ELR (cell line): ENCODE data around the gene PRCC.

Source experiments
- DNase-seq: peaks from one replicate; pipeline ENCODE4 v3.0.0-alpha.2; 2015; ENCODE audit warnings: low read depth

The PRCC gene

DNA sequence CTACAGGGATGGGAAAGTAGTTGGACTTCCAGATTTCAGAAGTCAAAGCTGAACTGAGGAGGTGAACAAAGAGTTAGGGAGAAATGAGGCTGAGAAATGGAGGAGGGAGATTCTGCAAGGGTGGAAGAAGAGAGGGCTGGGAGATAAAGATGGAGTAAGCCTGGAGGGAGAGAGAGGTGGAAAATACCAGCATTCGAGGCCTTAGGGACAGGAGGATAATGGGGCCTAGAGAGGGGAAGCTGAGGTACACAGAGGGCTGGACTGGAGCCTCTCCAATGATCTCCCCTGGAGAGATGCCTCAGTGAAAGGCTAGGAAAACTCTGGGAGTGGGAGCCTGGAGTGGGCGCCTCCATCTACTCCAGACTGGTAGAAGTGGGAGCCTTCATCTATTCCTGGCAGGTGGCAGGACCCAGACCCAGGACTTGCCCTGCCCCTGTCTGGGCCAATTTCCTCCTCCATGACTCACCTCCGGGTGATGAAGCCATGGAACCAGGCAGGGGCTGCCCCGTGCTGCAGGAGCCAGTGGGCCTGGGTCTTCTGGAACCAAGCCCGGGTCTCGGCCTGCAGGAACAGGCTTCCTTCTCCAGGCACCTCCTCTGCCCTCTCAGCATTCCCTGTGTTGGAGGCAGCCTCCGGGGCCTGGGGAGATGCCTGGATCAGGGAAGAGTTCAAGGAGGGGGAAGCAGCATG is 47.4 kb downstream of the PRCC start:
- peak; percentile 56 for DNase-seq

DNA sequence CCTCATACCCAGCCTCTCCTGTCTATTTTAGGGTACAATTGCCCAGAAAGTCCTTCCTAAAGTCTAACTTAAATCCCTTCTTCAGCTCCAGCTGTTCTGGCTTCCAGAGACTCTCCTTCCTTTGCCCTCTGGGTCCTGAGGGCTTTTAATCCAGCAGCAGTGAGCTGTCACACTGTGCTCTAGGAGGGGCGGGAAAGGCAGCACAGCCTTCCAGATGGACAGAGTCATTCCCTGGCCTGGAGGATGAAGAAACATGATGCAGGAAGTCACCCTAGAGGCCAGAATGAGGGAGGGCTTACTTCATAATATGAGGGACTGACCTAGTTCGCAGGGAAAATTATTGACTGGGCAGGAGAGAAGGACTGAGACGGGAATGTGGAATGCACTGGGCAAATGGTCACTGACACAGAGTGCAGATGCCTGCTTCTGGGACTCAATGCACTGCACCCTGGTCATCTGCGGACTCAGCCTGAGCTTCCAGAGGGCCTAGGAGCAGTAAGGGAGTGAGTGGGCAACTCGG is 48.0 kb downstream of the PRCC start:
- DNase-seq = peak; percentile 94

DNA sequence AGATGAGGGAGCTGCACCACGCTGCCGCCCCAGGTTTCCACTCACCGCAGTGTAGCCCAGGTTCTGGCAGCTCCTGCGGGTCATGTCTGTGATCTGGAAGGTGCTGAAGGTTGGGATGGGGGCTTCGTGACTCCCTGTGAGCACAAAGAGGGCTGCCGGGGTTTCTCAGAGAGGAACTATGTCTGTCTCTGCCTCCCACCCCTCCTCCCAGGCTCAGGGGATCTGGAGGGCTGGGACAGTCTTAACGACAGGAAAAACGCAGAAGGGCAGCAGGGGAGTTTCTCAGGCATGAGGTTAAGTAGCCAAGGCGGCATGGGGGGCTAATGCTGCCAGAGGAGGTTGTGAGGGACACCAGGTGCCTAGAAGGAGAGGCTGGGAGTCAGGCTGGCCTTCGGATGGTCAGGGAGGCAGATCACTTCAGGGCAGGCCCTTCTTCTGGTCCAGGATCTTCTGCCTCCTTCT is 48.7 kb downstream of the PRCC start:
- no peak for DNase-seq

DNA sequence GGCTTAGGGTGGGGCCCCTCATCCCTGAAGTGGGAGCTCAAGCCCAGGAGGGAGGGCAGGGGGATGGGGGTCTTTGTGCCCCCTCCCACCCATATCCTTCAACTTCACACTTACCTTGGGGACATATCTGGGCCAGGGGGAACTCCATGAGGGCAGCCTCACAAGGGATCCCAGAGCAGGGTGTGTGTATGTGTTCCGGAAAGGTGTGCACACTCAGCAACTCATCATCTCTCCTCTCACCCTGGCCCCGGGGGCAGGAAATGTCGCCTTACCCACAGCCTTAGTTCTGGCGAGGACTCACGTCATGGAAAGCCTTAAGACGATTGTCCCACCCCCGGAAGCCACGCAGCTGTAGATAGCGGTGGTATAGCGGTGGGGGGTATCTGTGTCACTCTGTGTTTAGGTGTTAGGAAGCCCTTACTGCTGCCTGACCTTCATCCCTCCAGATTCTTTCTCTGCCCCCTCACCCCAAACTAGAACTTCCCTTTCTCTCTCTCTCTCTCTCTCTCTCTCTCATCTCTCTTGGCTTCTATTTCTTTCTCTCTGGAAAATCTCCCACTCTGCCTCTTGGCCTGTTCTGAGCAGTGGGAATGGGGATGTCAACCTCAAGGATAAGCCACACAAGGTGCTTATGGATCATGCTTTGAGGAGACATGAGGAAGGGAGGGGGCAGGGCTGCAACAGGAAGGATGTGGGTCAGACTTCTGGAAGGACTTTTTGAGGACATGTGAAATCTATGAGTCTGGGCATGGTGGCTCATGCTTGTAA is 49.4 kb downstream of the PRCC start, which contains the start of gene SH2D2A:
Gene SH2D2A, minus strand, starts transcription at position 288 of the 768 bp plus-strand sequence. Its CDS starts 140 bp downstream, at position 148.
- peak; percentile 75 for DNase-seq

DNA sequence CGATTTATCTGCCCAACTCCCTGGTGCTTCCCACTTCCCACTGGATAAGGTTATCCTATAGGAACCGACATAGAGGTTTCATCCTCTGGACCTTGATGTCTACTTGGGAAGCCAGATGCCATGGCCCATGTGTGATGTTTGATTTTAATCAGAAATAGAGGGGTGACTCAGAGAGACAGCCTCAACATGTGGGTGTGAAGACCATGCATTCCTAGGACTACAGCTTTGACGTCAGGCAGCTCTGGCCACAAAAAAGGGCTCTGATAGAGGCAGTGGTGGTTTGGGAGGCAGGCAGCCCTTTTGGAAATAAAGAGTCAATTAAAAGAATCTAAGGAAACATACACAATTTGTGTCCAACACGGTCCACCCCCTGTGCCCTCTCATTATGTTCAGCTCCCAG is 54.5 kb downstream of the PRCC start:
- DNase-seq = peak; percentile 61

DNA sequence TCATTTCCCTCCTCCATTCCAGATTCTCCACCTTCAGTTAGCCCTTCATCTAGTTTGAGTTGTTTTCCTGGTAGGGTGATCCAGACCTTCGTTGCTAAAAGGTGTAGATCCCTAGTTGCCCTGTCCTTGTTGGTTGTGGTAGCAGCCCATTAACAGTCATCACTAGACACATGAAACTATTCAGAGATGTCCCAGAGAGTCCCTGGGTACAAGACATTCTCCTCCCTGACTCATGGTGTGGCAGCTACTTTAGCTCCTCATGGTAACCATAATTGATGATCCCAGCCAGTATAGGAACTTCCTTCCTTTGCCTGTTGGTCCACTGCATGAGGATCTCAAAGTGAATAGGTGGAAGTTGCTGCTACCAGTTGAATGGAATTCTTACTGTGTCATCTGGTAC is 55.3 kb downstream of the PRCC start:
- no peak for DNase-seq

DNA sequence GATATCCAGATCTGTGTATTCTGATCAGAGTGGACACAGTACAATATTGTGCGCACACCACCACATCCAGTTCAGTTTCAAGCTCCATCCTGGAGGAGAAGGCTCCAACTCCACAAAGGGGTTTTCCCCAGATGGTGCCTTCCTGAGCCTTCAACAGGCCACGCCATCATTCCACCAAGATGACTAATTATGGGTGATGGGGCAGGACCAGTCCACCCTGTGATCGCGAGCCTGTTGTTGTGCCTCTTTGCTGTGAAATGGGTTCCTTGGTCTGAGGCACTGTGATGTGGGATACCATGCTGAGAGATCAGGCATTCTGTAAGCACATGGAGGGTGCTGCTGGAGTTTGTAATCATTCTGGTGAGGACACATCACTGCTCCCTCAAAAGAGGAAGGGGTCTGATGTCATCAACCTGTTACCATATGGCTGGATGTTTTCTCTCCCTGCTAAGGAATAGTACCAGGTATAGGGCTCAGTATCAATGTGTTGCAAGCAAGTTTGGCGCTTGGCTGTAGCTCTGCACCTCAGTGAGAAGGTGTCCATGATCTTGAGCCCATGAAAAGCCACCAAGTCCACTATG is 56.0 kb downstream of the PRCC start:
- peak; percentile 60 for DNase-seq

DNA sequence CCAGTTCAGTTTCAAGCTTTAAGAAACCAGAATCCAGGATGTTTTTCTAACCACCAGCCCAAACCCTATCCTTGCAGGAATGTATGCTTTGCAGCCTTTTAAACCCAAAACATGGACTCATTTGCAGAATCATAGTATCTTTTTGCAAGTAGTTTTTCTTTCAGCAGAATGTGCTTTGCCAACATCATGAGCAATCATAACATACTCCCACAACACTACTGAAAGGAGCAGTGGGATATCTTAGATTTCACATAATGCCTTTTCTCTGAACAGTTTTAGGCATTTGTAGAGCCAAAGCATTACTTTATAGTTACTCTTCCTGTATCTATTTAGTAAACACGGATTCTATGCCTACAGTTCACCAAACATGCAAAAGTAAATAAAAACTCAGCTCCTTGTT is 59.3 kb downstream of the PRCC start:
- no peak for DNase-seq

DNA sequence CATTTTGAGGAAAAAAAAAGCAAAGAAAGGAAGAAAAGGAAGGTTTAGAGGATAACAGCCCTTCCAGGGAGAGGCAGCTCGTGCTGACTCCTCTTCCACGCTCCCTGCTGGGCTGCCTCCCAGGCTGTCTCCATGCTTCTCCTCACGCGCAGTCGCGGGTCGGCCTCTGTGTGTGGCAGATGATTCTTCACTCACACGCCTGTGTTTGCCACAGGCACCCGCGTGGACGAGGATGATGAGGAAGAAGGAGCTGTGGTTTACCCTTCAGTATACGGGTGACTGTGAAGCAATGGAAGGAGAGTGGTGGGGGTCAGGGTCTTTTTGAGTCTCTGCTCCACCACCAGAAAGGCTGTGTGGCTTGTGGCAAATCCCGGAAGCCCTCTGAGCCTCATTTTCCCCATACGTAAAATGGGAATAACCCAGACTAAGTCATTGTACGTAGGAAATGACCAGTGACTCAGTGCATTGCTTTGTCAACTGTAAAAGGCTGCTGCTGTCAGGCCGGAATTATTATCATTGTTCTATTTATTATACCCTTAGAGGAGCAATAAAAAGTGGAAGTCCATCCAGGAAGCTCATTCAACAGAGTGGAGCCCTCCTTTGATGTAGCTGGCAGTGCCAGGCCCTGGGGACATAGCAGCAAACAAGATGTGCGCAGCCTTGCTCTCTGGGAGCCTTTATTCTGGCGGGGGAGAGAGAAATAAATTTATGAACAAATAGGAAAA is 61.2 kb downstream of the PRCC start:
- no peak for DNase-seq

DNA sequence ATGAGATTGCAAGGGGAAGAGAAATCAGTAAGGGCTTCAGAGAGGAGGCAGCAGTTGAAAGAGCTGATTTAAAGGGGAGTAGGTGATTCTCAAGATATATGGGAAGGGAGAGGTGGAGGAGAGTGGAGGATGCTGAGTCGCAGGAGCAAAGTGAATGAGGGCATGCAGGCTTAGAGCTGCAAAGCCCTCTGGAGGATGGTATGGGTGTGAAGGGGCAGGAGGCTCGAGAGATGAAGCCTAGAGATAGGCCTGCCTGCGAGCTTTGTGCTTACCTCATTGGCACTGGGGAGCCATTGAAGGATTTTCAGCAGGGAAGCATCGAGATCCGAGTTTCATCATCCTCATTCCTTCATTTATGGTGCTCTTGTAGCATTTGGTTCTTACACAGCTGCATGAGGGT is 65.1 kb downstream of the PRCC start:
- DNase-seq = no peak

DNA sequence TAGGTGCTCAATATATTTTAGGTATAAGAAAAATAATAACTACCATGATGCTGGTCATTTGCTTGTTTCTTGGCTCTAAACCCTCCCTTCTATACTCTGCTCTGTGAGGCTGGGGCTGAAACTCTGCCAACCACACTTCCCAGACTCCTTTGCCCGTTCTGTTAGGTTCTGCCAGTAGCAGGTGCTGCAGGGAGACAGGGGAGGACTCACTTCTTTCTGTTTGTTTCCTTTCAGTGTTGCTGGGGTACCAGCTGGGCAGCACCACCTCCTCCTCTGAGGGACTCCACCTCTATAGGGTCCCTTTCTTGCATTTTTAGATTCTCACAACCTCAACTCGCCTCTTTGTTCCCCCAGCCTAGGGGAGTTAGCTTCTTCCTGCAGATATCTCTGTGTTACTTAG is 66.3 kb downstream of the PRCC start:
- no peak for DNase-seq

DNA sequence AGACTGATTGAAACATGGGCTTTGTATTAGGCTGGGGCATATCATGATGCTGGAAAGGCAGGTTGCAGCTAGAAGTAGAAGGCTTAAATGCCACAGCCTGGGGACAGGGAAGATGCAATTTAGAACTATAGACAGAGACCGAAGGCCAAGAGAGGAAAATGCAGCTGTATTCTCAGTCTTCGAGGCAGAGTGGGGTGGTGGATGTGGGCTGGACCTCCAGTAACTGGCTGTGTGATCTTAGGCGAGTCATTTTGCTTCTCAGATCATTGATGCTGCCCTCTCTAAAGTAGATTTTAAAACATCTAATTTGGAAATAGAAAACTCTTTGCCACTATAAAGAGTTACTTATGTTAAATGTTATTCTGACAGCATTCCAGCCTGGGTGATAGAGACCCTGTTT is 67.0 kb downstream of the PRCC start:
- no peak for DNase-seq

DNA sequence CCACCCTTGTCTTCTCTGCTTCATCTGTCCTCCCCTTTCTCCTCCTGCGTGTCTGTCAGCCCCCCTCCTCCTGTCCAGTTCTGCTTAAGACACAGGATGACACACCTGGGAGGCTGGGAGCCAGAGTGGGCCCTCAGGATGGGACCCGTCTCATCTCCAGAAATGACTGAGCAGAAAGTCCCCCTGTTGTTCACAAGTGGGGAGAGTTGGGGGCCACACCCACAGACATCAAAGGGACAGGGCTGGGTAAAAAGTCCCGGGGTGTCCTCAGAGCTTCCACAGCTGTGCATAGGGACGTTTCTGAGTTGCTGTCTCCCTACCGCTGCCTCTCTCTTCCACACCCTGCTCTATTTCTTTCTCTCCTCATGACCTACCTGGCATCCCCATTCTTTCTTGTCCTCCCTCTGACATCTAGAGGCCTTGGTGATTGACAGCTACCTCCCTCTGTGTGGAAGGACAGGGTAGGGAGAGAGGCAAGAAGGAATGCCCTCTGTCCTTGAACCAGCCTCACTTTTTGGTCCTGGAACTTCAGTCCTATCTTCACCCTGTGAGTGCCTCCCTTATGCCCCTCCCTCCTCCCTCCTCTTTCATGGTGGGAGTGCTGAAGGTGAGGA is 68.8 kb downstream of the PRCC start:
- no peak for DNase-seq

DNA sequence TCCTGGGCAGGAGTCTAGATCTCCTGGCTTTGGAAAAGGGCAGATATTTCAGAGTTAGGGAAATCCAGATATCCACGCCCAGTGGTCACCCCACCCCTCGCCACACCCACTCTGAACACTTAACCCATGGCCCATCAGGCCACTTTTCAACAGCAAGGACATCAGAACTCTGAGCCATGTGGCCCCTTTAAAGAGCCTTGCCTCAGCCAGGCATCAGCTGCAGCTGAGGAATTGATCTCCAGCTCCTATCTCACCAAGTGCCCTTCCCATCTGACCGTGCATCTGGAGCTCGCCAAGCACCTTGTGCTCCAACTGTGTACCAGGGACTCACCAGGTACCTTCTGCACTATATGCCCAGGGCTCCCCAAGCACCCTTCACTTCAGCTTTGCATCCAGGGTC is 69.6 kb downstream of the PRCC start:
- no peak for DNase-seq

DNA sequence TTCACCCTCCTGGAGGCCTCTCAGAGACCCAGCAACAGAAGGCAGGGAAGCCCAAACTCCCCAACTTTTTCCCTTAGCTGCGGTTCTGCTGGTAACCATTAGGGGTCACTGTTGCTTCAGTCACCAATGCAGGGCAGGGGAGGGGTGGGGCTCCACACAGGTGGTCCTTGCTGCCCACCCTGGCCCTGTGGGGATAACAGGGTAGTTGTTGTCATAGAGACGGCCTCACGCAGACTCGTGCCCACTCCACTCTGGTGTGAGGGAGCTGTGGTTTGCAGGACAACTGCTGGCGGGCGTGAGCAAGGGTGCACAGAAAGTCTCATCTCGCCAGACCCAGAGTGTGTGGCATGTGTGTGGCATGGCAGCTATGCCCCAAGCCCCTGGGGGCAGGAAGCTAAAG is 71.6 kb downstream of the PRCC start:
- DNase-seq = peak; percentile 37

DNA sequence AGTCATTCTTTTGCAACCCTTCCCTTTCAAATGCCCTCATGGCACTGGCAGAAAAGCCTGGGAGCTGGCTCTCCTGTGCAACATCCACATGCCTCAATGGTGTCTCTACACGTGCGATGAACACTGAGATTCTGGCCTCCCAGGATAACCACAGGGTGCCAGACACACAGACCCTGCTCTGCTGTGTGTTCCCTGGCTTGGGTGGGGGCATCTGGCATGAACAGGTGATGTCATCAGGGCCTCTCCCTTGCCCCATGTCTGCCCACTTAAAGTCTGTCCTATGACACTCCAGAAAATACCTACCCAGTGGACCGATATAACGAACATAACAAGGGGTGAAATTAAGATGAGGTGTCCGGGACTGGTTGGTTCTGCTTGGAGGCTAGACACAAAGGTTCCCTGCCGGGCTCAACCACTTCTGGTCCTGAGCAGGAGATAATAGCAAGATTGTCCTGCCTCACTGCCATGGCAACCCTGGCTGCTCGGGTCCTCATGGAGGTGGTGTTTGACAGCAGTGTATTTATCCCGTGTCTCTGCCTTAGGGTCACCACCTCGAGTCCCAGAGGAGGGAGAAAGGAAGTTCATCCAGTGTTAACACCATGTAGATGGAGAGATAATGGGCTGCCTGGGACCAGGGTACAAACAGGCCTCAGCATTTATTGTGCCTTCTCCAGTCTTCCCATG is 72.2 kb downstream of the PRCC start:
- no peak for DNase-seq

DNA sequence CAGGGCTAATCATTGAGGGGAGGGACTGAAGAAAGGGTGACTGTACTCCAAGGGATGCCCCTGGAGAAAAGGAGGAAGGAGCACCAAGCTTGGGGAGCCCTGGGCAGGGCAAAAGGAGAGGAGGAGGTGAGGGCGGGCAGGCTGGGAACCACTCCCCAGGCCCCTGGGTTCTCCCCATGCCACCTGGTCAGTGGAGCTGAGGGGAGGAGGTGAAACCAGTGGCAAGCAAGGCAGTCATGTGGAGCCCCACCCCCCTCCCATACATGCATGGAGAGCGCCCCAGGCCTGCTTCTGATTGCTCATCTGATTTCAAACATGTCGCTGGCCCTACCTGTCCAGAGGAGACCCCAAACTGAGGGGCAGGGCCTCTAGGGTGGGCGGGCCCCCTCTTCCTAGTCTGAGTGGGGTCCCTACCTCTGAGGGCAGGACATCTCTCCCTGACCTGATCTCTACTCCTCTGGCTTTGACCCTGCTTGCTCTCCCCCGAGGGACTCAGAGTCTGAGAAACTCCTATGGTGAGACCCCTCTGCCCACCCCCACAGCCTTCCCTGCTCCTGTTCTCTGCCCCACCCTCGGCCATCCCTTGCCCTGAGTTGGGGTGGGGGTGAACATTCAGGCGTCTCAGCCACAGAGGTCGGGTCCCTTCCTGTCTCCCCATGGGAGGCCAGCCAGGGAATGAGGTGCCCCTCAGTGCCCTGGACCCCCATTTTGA is 73.0 kb downstream of the PRCC start:
- DNase-seq = no peak

DNA sequence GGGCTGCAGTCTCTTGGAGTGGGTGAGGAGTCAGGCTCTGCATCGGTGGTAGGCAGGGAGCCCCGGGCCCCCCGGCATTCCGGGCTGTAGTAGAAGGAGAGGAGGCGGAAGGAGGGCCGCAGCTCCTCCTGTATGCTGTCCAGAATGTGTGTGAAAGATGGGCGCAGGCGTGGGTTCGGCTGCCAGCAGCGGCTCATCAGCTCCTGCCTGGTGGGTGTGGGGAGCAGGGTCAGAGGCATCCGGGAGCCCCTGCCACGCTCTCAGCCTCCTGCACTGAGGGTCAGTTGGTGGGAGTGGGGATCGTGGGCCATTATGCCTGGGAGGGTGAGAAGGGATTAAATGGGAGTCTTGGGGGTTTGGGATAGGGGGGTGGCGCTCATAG is 73.6 kb downstream of the PRCC start:
- DNase-seq = no peak

DNA sequence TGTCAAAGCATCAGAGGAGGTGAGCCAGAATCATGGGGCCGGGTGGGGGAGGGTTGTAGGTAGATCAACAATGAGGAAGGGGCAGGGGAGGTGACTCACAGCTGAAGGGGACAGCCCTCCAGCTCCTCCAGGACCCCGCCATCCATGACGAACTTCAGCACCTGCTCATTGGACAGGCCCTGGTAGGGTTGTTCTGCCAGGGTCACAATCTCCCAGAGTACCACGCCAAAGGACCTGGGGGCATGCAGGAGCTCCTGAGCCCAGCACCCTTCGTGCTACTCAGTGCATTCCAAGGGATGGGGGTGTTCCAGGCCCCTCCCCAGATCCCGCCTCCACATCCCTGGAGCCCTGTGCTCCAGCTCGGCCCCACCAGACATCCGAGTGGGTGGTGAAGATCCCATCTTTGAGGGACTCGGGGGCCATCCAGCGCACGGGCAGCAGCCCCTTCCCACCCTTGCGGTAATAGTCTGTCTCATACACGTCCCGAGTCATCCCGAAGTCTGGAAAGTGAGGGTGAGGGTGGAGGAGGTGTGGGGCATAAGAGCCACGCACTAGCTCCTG is 74.0 kb downstream of the PRCC start:
- no peak for DNase-seq

DNA sequence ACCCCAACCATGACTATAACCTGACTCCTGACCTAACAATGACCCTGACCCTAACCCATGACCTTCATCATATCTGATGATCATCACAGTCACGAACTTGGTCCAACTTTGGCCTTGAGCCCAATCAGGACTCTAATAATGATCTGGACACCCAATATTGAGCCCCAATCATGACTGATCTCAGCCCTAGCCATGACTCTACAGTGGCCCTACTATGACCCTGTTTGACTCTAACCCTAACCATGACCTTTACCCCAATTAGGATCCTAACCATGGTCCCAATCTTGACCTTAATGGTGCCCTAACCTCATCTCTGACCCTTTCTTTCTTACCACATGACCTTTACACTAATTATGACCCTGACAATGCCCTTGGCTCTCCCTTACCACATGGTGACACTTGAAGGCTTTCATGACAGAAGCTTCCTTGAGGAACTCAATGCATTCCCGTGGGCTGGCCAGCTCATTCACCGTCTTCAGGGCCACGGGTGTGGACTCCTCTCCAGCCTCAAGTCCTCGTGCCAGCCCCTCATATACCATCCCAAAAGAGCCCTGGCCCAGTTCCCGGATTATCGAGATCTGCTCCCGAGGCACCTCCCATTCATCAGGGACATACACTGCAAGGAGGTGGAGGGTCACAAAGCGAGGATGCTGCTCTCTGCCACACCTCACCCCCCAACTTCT is 75.4 kb downstream of the PRCC start:
- no peak for DNase-seq
